ENCODE measurements around the gene TMEM129. TPM values are rescaled to one million over a fixed set of nuclear protein-coding genes. Genes with fewer than 3 reads are reported as not detected.

Gene TMEM129
- total and polyA plus RNA-seq, 10 of the 15 experiments (the other 5 are each of a cell fraction or from before 2014, with no cell fraction given): 0.19 to 24.9 (median 13.2) TPM

DNA sequence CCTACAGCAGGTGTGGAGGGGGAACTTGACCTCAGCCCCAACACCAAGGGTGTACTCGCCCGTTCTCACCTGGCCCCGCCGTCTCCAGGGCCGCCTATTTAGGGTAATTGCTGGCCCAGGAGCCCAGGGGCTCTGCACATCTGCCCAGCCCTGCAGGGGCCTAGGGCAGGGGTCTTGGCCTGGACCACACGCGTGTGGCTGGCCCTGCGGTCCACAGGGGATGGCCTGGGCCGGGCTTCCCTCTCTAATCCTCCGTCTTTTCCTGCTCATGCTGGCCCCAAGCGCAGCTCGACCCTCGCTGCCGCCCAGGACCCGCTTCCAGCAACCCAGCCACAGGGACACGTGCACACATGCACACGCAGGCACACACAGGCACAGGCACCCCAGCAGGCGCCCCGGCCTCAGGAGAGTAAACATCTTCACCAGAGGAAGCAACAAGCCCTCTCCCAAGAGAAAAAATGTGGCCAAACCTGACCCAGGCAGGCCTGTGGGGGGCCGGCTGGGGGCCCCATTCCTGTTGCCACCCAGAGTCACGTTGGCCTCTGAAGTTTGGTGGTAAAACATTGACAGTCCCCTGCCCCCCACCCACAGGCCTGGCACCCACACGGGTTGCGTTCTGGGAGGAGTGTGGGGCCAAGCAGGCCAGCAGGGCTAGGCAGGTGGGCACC, 47.4 kb upstream of the TMEM129 start:
- no peaks in the 10 kb centered on the region for H3K9me3 ChIP-seq (replicated peaks; ENCODE audit: control insufficient read depth, insufficient read depth, low read length)
- H3K4me2 ChIP-seq (ENCODE audit: control insufficient read depth, insufficient read depth): 0 out of 2 replicates have a peak overlapping the region, but pooled peaks have one; percentile 33
- no peaks in the 10 kb centered on the region for H4K20me1 ChIP-seq (ENCODE audit: control insufficient read depth, insufficient read depth)
- no peaks in the 10 kb centered on the region for H3K79me2 ChIP-seq (ENCODE audit: control insufficient read depth, insufficient read depth, low read length)
- peaks cover 3% of the 10 kb centered on the region in 2 experiments; a peak in 1 of 4 replicates for H3K27me3 ChIP-seq (replicated peaks in 1 of 2; ENCODE audit: control insufficient read depth in 2 of 2, insufficient read depth in 2 of 2, low read length in 1 of 2)
- intact Hi-C loops (cut with micrococcal nuclease; ENCODE audit: unreplicated experiment): no loop called here
- H3K4me3 ChIP-seq: no peak overlapping the region
- no peak overlapping the region for H3K27ac ChIP-seq (ENCODE audit: control insufficient read depth, insufficient read depth)
- H2AFZ ChIP-seq (ENCODE audit: control insufficient read depth, low read depth, low read length): no peak overlapping the region
- H3K9ac ChIP-seq (ENCODE audit: control insufficient read depth, insufficient read depth, low read length): no peak overlapping the region
- FAIRE-seq: no peak
- WGBS (ENCODE audit: insufficient coverage, insufficient replicate concordance, low lambda C conversion rate, missing lambda C conversion rate): 10% methylated on average over 23 of the region's 23 CpGs
- H3K4me1 ChIP-seq (ENCODE audit: control insufficient read depth, insufficient read depth, low read length): peaks cover 9% of the 10 kb centered on the region
- no peak for ATAC-seq
- RAD21 ChIA-PET (ENCODE audit: unreplicated experiment): no interaction called here
- no peak for DNase-seq (ENCODE audit: low read depth, low spot score)
- CTCF ChIA-PET: interaction anchor here (0.8 kb wide), 1 partner anchor 9 kb away, joined by 3 read pairs; no protein-coding TSS in a partner anchor
- in situ Hi-C loops (cut with MboI): no loop called here
- SMC1A ChIA-PET (ENCODE audit: uncharacterized antibody, unreplicated experiment): no interaction called here
- TF ChIP-seq FOXK2 (IDR thresholded peaks at IDR 0.05) (no peak), MEF2A (IDR thresholded peaks at IDR 0.05; ENCODE audit: insufficient read depth, low read depth, low read length) (no peak), NFIC (IDR thresholded peaks at IDR 0.05; ENCODE audit: low read depth, low read length) (no peak), SMC3 (IDR thresholded peaks at IDR 0.05; ENCODE audit: borderline replicate concordance, low read length) (no peak), SPI1 (IDR thresholded peaks at IDR 0.05; ENCODE audit: borderline replicate concordance, insufficient read depth, low read depth, low read length) (no peak), CHD2 (IDR thresholded peaks at IDR 0.05; ENCODE audit: borderline replicate concordance, low read depth, low read length) (no peak), BHLHE40 (IDR thresholded peaks at IDR 0.05; ENCODE audit: borderline replicate concordance in 1 of 2, low read depth in 2 of 2, low read length in 1 of 2) (peak in 1 of 2 experiments; percentile 48; a peak in 2 of 4 replicates)
- POLR2A ChIA-PET: no interaction called here
- BruUV-seq (replicated peaks): no TSS peak
- H3K36me3 ChIP-seq (ENCODE audit: control insufficient read depth in 2 of 2, insufficient read depth in 2 of 2, low read length in 1 of 2): no peaks in the 10 kb centered on the region

All from GM12878 (cell line).